H9 (cell line): ENCODE results near the gene IFNAR2. TPM values are rescaled to one million over a fixed set of nuclear protein-coding genes. Genes with fewer than 3 reads are reported as not detected.

Experiments used
- DNase-seq: peaks from one replicate; pipeline ENCODE4 v3.0.0-alpha.2; 2017
- H2AFZ ChIP-seq: one replicate; pipeline ENCODE4 v1.6.1; 2013; ENCODE audit warnings: mild to moderate bottlenecking, low read length, control low read depth, moderate library complexity
- H2AK5ac ChIP-seq: 2 replicates; pipeline ENCODE4 v1.6.1; 2013; ENCODE audit warnings: low read length, control low read depth, mixed read lengths; ENCODE audit not compliant: insufficient read length
- H2BK120ac ChIP-seq: one replicate; pipeline ENCODE4 v1.6.1; 2013; ENCODE audit warnings: low read depth, mild to moderate bottlenecking, low read length, control low read depth, inconsistent platforms; ENCODE audit not compliant: poor library complexity, severe bottlenecking
- H2BK12ac ChIP-seq: 2 replicates; pipeline ENCODE4 v1.6.1; 2013; ENCODE audit warnings: low read length, control low read depth, mixed read lengths, low read depth; ENCODE audit not compliant: insufficient read length
- H2BK15ac ChIP-seq: 2 replicates; pipeline ENCODE4 v1.6.1; 2013; ENCODE audit warnings: low read depth, low read length, control low read depth
- H2BK20ac ChIP-seq: one replicate; pipeline ENCODE4 v1.6.1; 2013; ENCODE audit warnings: low read depth, mild to moderate bottlenecking, low read length, control low read depth, inconsistent platforms; ENCODE audit not compliant: poor library complexity, severe bottlenecking
- H2BK5ac ChIP-seq: 2 replicates; pipeline ENCODE4 v1.6.1; 2013; ENCODE audit warnings: low read length, control low read depth, mixed read lengths; ENCODE audit not compliant: insufficient read length
- H3K14ac ChIP-seq: 2 replicates; pipeline ENCODE4 v1.6.1; 2013; ENCODE audit warnings: low read length, control low read depth; ENCODE audit not compliant: insufficient read depth
- H3K18ac ChIP-seq: 2 replicates; pipeline ENCODE4 v1.6.1; 2013; ENCODE audit warnings: low read depth, mild to moderate bottlenecking, mixed read lengths, low read length, control low read depth; ENCODE audit not compliant: insufficient read length
- H3K23ac ChIP-seq: 2 replicates; pipeline ENCODE4 v1.6.1; 2013; ENCODE audit warnings: low read length, control low read depth, mixed read lengths, low read depth; ENCODE audit not compliant: insufficient read length
- H3K23me2 ChIP-seq: 2 replicates; pipeline ENCODE4 v1.6.1; 2013; ENCODE audit warnings: low read depth, mild to moderate bottlenecking, mixed read lengths, low read length, control low read depth; ENCODE audit not compliant: insufficient read length, poor library complexity, severe bottlenecking
- H3K27ac ChIP-seq: 2 replicates; pipeline ENCODE4 v1.5.1; 2013; ENCODE audit warnings: low read length, control low read depth, mixed read lengths, low read depth; ENCODE audit not compliant: insufficient read length
- H3K27me3 ChIP-seq: 2 replicates; pipeline ENCODE4 v1.6.1; 2013; ENCODE audit warnings: low read length, control low read depth, inconsistent platforms; ENCODE audit not compliant: insufficient read depth
- H3K4ac ChIP-seq: 2 replicates; pipeline ENCODE4 v1.6.1; 2013; ENCODE audit warnings: low read depth, mild to moderate bottlenecking, control low read depth, inconsistent platforms, low read length, moderate library complexity
- H3K4me1 ChIP-seq: 2 replicates; pipeline ENCODE4 v1.6.1; 2013; ENCODE audit warnings: low read length, control low read depth, inconsistent platforms; ENCODE audit not compliant: insufficient read depth
- H3K4me2 ChIP-seq: 2 replicates; pipeline ENCODE4 v1.6.1; 2013; ENCODE audit warnings: low read length, control low read depth, mixed read lengths; ENCODE audit not compliant: insufficient read length, insufficient read depth
- H3K56ac ChIP-seq: 2 replicates; pipeline ENCODE4 v1.6.1; 2013; ENCODE audit warnings: low read depth, mild to moderate bottlenecking, mixed read lengths, low read length, control low read depth; ENCODE audit not compliant: insufficient read length
- H3K79me1 ChIP-seq: 2 replicates; pipeline ENCODE4 v1.6.1; 2013; ENCODE audit warnings: low read depth, mild to moderate bottlenecking, moderate library complexity, low read length, control low read depth, inconsistent platforms; ENCODE audit not compliant: insufficient read depth, poor library complexity, severe bottlenecking
- H3K79me2 ChIP-seq: 2 replicates; pipeline ENCODE4 v1.6.1; 2013; ENCODE audit warnings: low read length, control low read depth, inconsistent platforms; ENCODE audit not compliant: insufficient read depth
- H3K9ac ChIP-seq: 2 replicates; pipeline ENCODE4 v1.6.1; 2013; ENCODE audit warnings: low read length, control low read depth, mixed read lengths; ENCODE audit not compliant: insufficient read length; ENCODE audit errors: extremely low read depth
- H3K9me3 ChIP-seq: one replicate; pipeline ENCODE4 v1.6.1; 2013; ENCODE audit warnings: low read depth, low read length, inconsistent platforms; ENCODE audit not compliant: control insufficient read depth
- H3T11ph ChIP-seq: one replicate; pipeline ENCODE4 v1.6.1; 2013; ENCODE audit warnings: mild to moderate bottlenecking, low read length, control low read depth, inconsistent platforms
- H4K20me1 ChIP-seq: one replicate; pipeline ENCODE4 v1.6.1; 2013; ENCODE audit not compliant: control insufficient read depth, insufficient read length, insufficient read depth
- H4K5ac ChIP-seq: 2 replicates; pipeline ENCODE4 v1.6.1; 2013; ENCODE audit warnings: low read depth, mild to moderate bottlenecking, mixed read lengths, low read length, control low read depth; ENCODE audit not compliant: insufficient read length
- H4K8ac ChIP-seq: replicated peaks from 2 replicates; pipeline ENCODE4 v1.6.1; 2013; ENCODE audit warnings: low read length, control low read depth, mixed read lengths, low read depth; ENCODE audit not compliant: insufficient read length
- H4K91ac ChIP-seq: 2 replicates; pipeline ENCODE4 v1.6.1; 2013; ENCODE audit warnings: low read depth, mild to moderate bottlenecking, moderate library complexity, mixed read lengths, low read length, control low read depth; ENCODE audit not compliant: insufficient read length
- H3K27ac Mint-ChIP-seq, 3 experiments: 2 replicates in 2 of 3; 3 replicates in 1 of 3; pipeline ENCODE4 v1.8.0; 2020 to 2021; ENCODE audit warnings: mixed read lengths in 3 of 3, mild to moderate bottlenecking in 1 of 3, moderate library complexity in 1 of 3
- H3K27me3 Mint-ChIP-seq: 2 replicates; pipeline ENCODE4 v1.8.0; 2021; ENCODE audit warnings: low read depth, mild to moderate bottlenecking, moderate library complexity, mixed read lengths
- H3K36me3 Mint-ChIP-seq, 3 experiments: 2 replicates in 2 of 3; 3 replicates in 1 of 3; pipeline ENCODE4 v1.8.0; 2020 to 2021; ENCODE audit warnings: low read depth in 3 of 3, mixed read lengths in 3 of 3; ENCODE audit not compliant: insufficient read depth in 1 of 3
- H3K4me1 Mint-ChIP-seq, 2 experiments: 2 replicates each; pipeline ENCODE4 v1.8.0; 2020; ENCODE audit warnings: mixed read lengths in 2 of 2
- H3K4me3 Mint-ChIP-seq, 2 experiments: 2 replicates in 1 of 2; 3 replicates in 1 of 2; pipeline ENCODE4 v1.8.0; 2020 to 2021; ENCODE audit warnings: mild to moderate bottlenecking in 2 of 2, mixed read lengths in 2 of 2, moderate library complexity in 1 of 2
- H3K9me3 Mint-ChIP-seq, 2 experiments: 2 replicates in 1 of 2; 3 replicates in 1 of 2; pipeline ENCODE4 v1.8.0; 2020; ENCODE audit warnings: mild to moderate bottlenecking in 2 of 2, mixed read lengths in 2 of 2, moderate library complexity in 1 of 2
- CTCF ChIP-seq: fragments of 200-600 bp; sonication (generic); conservative IDR thresholded peaks from 3 replicates; pipeline ENCODE4 v1.8.0; 2021; ENCODE audit warnings: antibody characterized with exemption, mild to moderate bottlenecking
- WGBS: extraction: QIAGEN DNeasy Blood & Tissue Kit; methylation state at CpG from one replicate; pipeline ENCODE4 v1.1.7; 2013; ENCODE audit warnings: missing lambda C conversion rate, low lambda C conversion rate, mixed read lengths; ENCODE audit not compliant: insufficient read length; ENCODE audit errors: extremely low coverage; 5-methylcytosine and 5-hydroxymethylcytosine counted together
- total RNA-seq: library from RNA; stranded (reverse); gene quantifications from 2 replicates; pipeline ENCODE4 v1.2.1, GENCODE V29; 2021

The IFNAR2 gene
- total RNA-seq, 1 experiment from 2014 or later: 14.4 TPM

- H4K5ac ChIP-seq: no peak overlapping the region
- no peak overlapping the region for H2BK5ac ChIP-seq
- no peak overlapping the region for H2BK12ac ChIP-seq
- WGBS: no CpG with 5 or more reads among the region's 1 CpG
- peaks cover 11% of the 10 kb centered on the region for H3K27me3 Mint-ChIP-seq
- no peak overlapping the region for H2BK120ac ChIP-seq
- no peak overlapping the region for H4K91ac ChIP-seq
- H2AK5ac ChIP-seq: no peak overlapping the region
- no peak overlapping the region for H3K4me3 Mint-ChIP-seq
- no peak overlapping the region for H4K8ac ChIP-seq
- no peak for DNase-seq
- H3K27ac ChIP-seq: no peak overlapping the region
- H3K9ac ChIP-seq: no peak overlapping the region
- H2BK20ac ChIP-seq: no peak overlapping the region
- H3K36me3 Mint-ChIP-seq: peaks cover 0 to 11% (median 0%) of the 10 kb centered on the region in 3 experiments; a peak in 2 of 7 replicates
- H3K9me3 Mint-ChIP-seq: peaks cover 2 to 6% of the 10 kb centered on the region in 2 experiments; a peak in 2 of 5 replicates
- no peak overlapping the region for H3T11ph ChIP-seq
- H3K9me3 ChIP-seq: no peaks in the 10 kb centered on the region
- peak overlapping the region in 1 of 3 experiments; percentile 17; a peak in 1 of 7 replicates for H3K27ac Mint-ChIP-seq
- no peak overlapping the region for H3K4me2 ChIP-seq
- H3K23me2 ChIP-seq: no peaks in the 10 kb centered on the region
- H3K18ac ChIP-seq: no peak overlapping the region
- H3K79me2 ChIP-seq: no peaks in the 10 kb centered on the region
- TF ChIP-seq CTCF: no peak
- H2BK15ac ChIP-seq: no peak overlapping the region
- H3K27me3 ChIP-seq: no peaks in the 10 kb centered on the region
- H3K23ac ChIP-seq: no peak overlapping the region
- no peaks in the 10 kb centered on the region for H3K79me1 ChIP-seq
- H3K4ac ChIP-seq: no peak overlapping the region
- peaks cover 23 to 25% of the 10 kb centered on the region in 2 experiments for H3K4me1 Mint-ChIP-seq
- no peaks in the 10 kb centered on the region for H3K4me1 ChIP-seq
- no peaks in the 10 kb centered on the region for H4K20me1 ChIP-seq
- no peak overlapping the region for H3K14ac ChIP-seq
- no peak overlapping the region for H3K56ac ChIP-seq
- no peak overlapping the region for H2AFZ ChIP-seq
Measured at GRCh38 chr21:33214056-33214455, 15.7 kb upstream of the IFNAR2 start.
